ENCODE data around the gene UTF1.

DNA sequence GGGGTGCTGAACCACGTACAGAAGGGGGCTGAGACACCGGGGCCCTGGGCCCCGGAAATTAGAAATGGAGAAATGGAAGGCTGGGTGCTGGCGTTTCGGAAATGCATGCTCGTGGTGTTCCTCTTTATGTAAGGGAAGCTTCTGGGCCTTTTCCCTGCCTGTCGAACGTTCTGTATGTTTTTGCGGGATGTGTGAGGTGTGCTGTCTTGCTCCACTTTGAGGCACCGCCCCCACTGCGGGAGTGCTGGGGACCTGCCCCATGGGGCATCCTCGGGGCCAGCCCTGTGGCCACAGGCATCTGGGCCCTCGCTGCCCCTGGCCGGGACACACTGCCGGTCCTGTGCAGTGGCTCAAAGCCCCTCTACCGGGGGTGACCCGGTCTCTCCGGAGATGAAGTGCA is 5.9 kb downstream of the UTF1 start:
- TF ChIP-seq, protein P1, sequence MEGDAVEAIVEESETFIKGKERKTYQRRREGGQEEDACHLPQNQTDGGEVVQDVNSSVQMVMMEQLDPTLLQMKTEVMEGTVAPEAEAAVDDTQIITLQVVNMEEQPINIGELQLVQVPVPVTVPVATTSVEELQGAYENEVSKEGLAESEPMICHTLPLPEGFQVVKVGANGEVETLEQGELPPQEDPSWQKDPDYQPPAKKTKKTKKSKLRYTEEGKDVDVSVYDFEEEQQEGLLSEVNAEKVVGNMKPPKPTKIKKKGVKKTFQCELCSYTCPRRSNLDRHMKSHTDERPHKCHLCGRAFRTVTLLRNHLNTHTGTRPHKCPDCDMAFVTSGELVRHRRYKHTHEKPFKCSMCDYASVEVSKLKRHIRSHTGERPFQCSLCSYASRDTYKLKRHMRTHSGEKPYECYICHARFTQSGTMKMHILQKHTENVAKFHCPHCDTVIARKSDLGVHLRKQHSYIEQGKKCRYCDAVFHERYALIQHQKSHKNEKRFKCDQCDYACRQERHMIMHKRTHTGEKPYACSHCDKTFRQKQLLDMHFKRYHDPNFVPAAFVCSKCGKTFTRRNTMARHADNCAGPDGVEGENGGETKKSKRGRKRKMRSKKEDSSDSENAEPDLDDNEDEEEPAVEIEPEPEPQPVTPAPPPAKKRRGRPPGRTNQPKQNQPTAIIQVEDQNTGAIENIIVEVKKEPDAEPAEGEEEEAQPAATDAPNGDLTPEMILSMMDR (conservative IDR thresholded peaks at IDR 0.05 in 1 of 2, IDR thresholded peaks at IDR 0.05 in 1 of 2; ENCODE audit: extremely low read depth in 1 of 2, insufficient read depth in 1 of 2, low read depth in 1 of 2, low read length in 2 of 2): no peak
- TF ChIP-seq EZH2 (IDR thresholded peaks at IDR 0.05; ENCODE audit: borderline replicate concordance, low read length): peak; percentile 50

Measured in mammary epithelial cell (primary cell).